ENCODE measurements around the gene CCL23. TPM values are rescaled to one million over a fixed set of nuclear protein-coding genes. Genes with fewer than 3 reads are reported as not detected.

CCL23 gene
- total RNA-seq, 1 experiment from 2014 or later: not detected

- H3K4me1 Mint-ChIP-seq (ENCODE audit: low read depth, unreplicated experiment): peaks cover 11% of the 10 kb centered on the region
- CTCF ChIA-PET: interaction anchor here (0.5 to 2.7 kb wide), 15 partner anchors 8 to 516 kb away, joined by 3 to 39 read pairs (median 4); partner anchors contain the start of gene ZNHIT3
- no peaks in the 10 kb centered on the region for H3K36me3 Mint-ChIP-seq (ENCODE audit: insufficient read depth, unreplicated experiment)
- BruUV-seq (replicated peaks): no TSS peak
- no peak overlapping the region for H3K4me3 Mint-ChIP-seq (ENCODE audit: low read depth, unreplicated experiment)
- TF ChIP-seq CTCF (IDR thresholded peaks at IDR 0.05; ENCODE audit: unreplicated experiment): peak; percentile 75
- DNase-seq: peak; percentile 77
- no peak overlapping the region for H3K27ac Mint-ChIP-seq (ENCODE audit: unreplicated experiment)
- H3K27me3 Mint-ChIP-seq (ENCODE audit: unreplicated experiment): peaks cover 27% of the 10 kb centered on the region
- no peaks in the 10 kb centered on the region for H3K9me3 Mint-ChIP-seq (ENCODE audit: low read depth, unreplicated experiment)
- intact Hi-C loops (cut with micrococcal nuclease; ENCODE audit: unreplicated experiment): loop anchor here (1.0 to 2.0 kb wide), 3 partner anchors 105 to 513 kb away; no protein-coding TSS in a partner anchor
Measured at GRCh38 chr17:35969558-35970380, 48.0 kb downstream of the CCL23 start.

GRCh38 chr17:35968520-35969054 lies 49.2 kb downstream of the CCL23 start:
- intact Hi-C loops (cut with micrococcal nuclease; ENCODE audit: unreplicated experiment): loop anchor here (1.0 to 2.0 kb wide), 2 partner anchors 181 to 514 kb away; no protein-coding TSS in a partner anchor
- Mint-ChIP-seq H3K36me3 (ENCODE audit: insufficient read depth, unreplicated experiment) (no peaks in the 10 kb centered on the region), H3K4me1 (ENCODE audit: low read depth, unreplicated experiment) (peaks cover 6% of the 10 kb centered on the region), H3K4me3 (ENCODE audit: low read depth, unreplicated experiment) (no peak overlapping the region), H3K9me3 (ENCODE audit: low read depth, unreplicated experiment) (no peaks in the 10 kb centered on the region), H3K27ac (ENCODE audit: unreplicated experiment) (no peak overlapping the region), H3K27me3 (ENCODE audit: unreplicated experiment) (peaks cover 33% of the 10 kb centered on the region)
- CTCF ChIA-PET: interaction anchor here (1.3 to 1.7 kb wide), 3 partner anchors 104 to 514 kb away, joined by 6 to 8 read pairs (median 8); no protein-coding TSS in a partner anchor
- no peak for TF ChIP-seq CTCF (IDR thresholded peaks at IDR 0.05; ENCODE audit: unreplicated experiment)
- BruUV-seq (replicated peaks): no TSS peak
- no peak for DNase-seq

GRCh38 chr17:35965272-35965671 lies 52.5 kb downstream of the CCL23 start:
- H3K27me3 Mint-ChIP-seq (ENCODE audit: unreplicated experiment): peaks cover 43% of the 10 kb centered on the region
- H3K4me1 Mint-ChIP-seq (ENCODE audit: low read depth, unreplicated experiment): no peaks in the 10 kb centered on the region
- CTCF ChIA-PET: no interaction called here

GRCh38 chr17:35963663-35964062 lies 54.1 kb downstream of the CCL23 start:
- no peaks in the 10 kb centered on the region for H3K4me1 Mint-ChIP-seq (ENCODE audit: low read depth, unreplicated experiment)
- no TSS peak for BruUV-seq (replicated peaks)
- no peak overlapping the region for H3K4me3 Mint-ChIP-seq (ENCODE audit: low read depth, unreplicated experiment)

More at GRCh38 chr17:35965272-35965671, 52.5 kb downstream of the CCL23 start:
- no TSS peak for BruUV-seq (replicated peaks)
- Mint-ChIP-seq H3K27ac (ENCODE audit: unreplicated experiment) (no peak overlapping the region), H3K4me3 (ENCODE audit: low read depth, unreplicated experiment) (no peak overlapping the region), H3K9me3 (ENCODE audit: low read depth, unreplicated experiment) (no peaks in the 10 kb centered on the region), H3K36me3 (ENCODE audit: insufficient read depth, unreplicated experiment) (no peaks in the 10 kb centered on the region)
- intact Hi-C loops (cut with micrococcal nuclease; ENCODE audit: unreplicated experiment): no loop called here
- DNase-seq: no peak
- no peak for TF ChIP-seq CTCF (IDR thresholded peaks at IDR 0.05; ENCODE audit: unreplicated experiment)

More at GRCh38 chr17:35963663-35964062, 54.1 kb downstream of the CCL23 start:
- no peak for DNase-seq
- Mint-ChIP-seq H3K36me3 (ENCODE audit: insufficient read depth, unreplicated experiment) (no peaks in the 10 kb centered on the region), H3K27me3 (ENCODE audit: unreplicated experiment) (peaks cover 48% of the 10 kb centered on the region), H3K27ac (ENCODE audit: unreplicated experiment) (no peak overlapping the region), H3K9me3 (ENCODE audit: low read depth, unreplicated experiment) (no peaks in the 10 kb centered on the region)
- TF ChIP-seq CTCF (IDR thresholded peaks at IDR 0.05; ENCODE audit: unreplicated experiment): no peak
- CTCF ChIA-PET: no interaction called here
- intact Hi-C loops (cut with micrococcal nuclease; ENCODE audit: unreplicated experiment): no loop called here

Other genes starting within 250 kb of the CCL23 start
- not detected in 2 replicates for gene MMP28, start 222.3 kb downstream of the CCL23 start, total RNA-seq (2022)
- 284 and 286 TPM in 2 replicates for gene TAF15, start 208.5 kb downstream of the CCL23 start, total RNA-seq (2022)
- not detected in 2 replicates for gene HEATR9, start 149.1 kb downstream of the CCL23 start, total RNA-seq (2022)
- 7.0 and 28.7 TPM in 2 replicates for gene CCL5, start 137.6 kb downstream of the CCL23 start, total RNA-seq (2022)
- gene RDM1, start 87.2 kb downstream of the CCL23 start, total RNA-seq (2022): 6.2 and 6.5 TPM in 2 replicates
- gene LYZL6, start 74.3 kb downstream of the CCL23 start, total RNA-seq (2022): not detected in 2 replicates
- gene CCL16, start 36.5 kb downstream of the CCL23 start, total RNA-seq (2022): not detected in 2 replicates
- not detected in 2 replicates for gene CCL14, start 31.2 kb downstream of the CCL23 start, total RNA-seq (2022)
- 0.42 TPM in 1 of 2 replicates, not detected in the other for gene CCL15, start 16.4 kb downstream of the CCL23 start, total RNA-seq (2022)
- not detected in 2 replicates for gene CCL18, start 46.3 kb upstream of the CCL23 start, total RNA-seq (2022)
- gene CCL3, start 72.2 kb upstream of the CCL23 start, total RNA-seq (2022): not detected in 2 replicates
- gene CCL4, start 85.9 kb upstream of the CCL23 start, total RNA-seq (2022): not detected in 2 replicates
- 71.6 and 73.5 TPM in 2 replicates for gene TBC1D3B, start 158.7 kb upstream of the CCL23 start, total RNA-seq (2022)
- gene CCL3L1, start 178.8 kb upstream of the CCL23 start, total RNA-seq (2022): not detected in 2 replicates
- gene CCL4L2, start 193.1 kb upstream of the CCL23 start, total RNA-seq (2022): not detected in 2 replicates
- gene TBC1D3I, start 246.6 kb upstream of the CCL23 start, total RNA-seq (2022): 2.1 and 3.3 TPM in 2 replicates